Endothelial cell of umbilical vein (primary cell): Measurements from ENCODE around the gene QRFP. TPM values are rescaled to one million over a fixed set of nuclear protein-coding genes. Genes with fewer than 3 reads are reported as not detected.

Experiments used
- BruUV-seq: library from RNA; stranded (reverse); fragments of 400-500 nt; replicated peaks from 2 replicates; lab custom pipeline; 2021; lab: Mats Ljungman, UMichigan
- CTCF ChIA-PET: fragments of 300-600, 350-600 bp; sonication (Branson Sonifier 250); formaldehyde crosslinking; loops from one replicate; lab custom pipeline; 2021; ENCODE audit warnings: antibody characterized with exemption, inconsistent platforms; lab: Charles Lee
- POLR2A ChIA-PET: fragments of 300-600, 350-600 bp; sonication (Branson Sonifier 250); formaldehyde crosslinking; loops from one replicate; lab custom pipeline; 2021; ENCODE audit warnings: antibody characterized with exemption, inconsistent platforms; lab: Charles Lee
- DNase-seq: peaks from one replicate; pipeline ENCODE4 v3.0.0-alpha.2; 2011; ENCODE audit warnings: low read depth, low spot score
- FAIRE-seq: peaks from 2 replicates; lab custom pipeline; 2011; peaks lifted over from hg19 to GRCh38; lab: Jason Lieb, UNC
- H2AFZ ChIP-seq: 2 replicates; pipeline ENCODE4 v1.6.0; 2012; ENCODE audit warnings: low read depth, low read length, control low read depth, inconsistent platforms
- H3K27ac ChIP-seq: 2 replicates; pipeline ENCODE4 v1.5.1; 2011; ENCODE audit warnings: low read depth, mild to moderate bottlenecking, control low read depth, low read length, moderate library complexity; ENCODE audit not compliant: insufficient read depth
- H3K27me3 ChIP-seq, 2 experiments: 2 replicates each; pipeline versions ENCODE4 v1.6.0 to v1.6.1; 2011; ENCODE audit warnings: low read length in 2 of 2, mixed read lengths in 1 of 2; ENCODE audit not compliant: control insufficient read depth in 2 of 2, insufficient read depth in 2 of 2
- H3K36me3 ChIP-seq, 2 experiments: 2 replicates in 1 of 2; 3 replicates in 1 of 2; pipeline ENCODE4 v1.5.1; 2011; ENCODE audit warnings: low read length in 2 of 2, mild to moderate bottlenecking in 1 of 2, moderate library complexity in 1 of 2; ENCODE audit not compliant: control insufficient read depth in 2 of 2, insufficient read depth in 2 of 2; ENCODE audit errors: extremely low read depth in 1 of 2
- H3K4me1 ChIP-seq: 3 replicates; pipeline ENCODE4 v1.5.1; 2011; ENCODE audit warnings: mild to moderate bottlenecking, low read length; ENCODE audit not compliant: control insufficient read depth, insufficient read depth; ENCODE audit errors: extremely low read depth
- H3K4me2 ChIP-seq: 2 replicates; pipeline ENCODE4 v1.6.1; 2011; ENCODE audit warnings: low read length, control low read depth, mixed read lengths; ENCODE audit not compliant: insufficient read depth
- H3K4me3 ChIP-seq, 3 experiments: fragments of 200-600 bp in 1 of 3; sonication (generic), shearing (Covaris generic) in 1 of 3; replicated peaks in 1 of 3; 2 replicates each; pipeline ENCODE4 v1.5.1; 2011 to 2016; ENCODE audit warnings: control low read depth in 3 of 3, low read length in 3 of 3, mild to moderate bottlenecking in 2 of 3, inconsistent platforms in 1 of 3, low read depth in 1 of 3, moderate library complexity in 1 of 3; ENCODE audit not compliant: insufficient read depth in 1 of 3
- H3K79me2 ChIP-seq: 2 replicates; pipeline ENCODE4 v1.6.0; 2012; ENCODE audit warnings: low read length, inconsistent platforms; ENCODE audit not compliant: control insufficient read depth, insufficient read depth
- H3K9ac ChIP-seq: replicated peaks from 2 replicates; pipeline ENCODE3; 2011; ENCODE audit warnings: low read length, control low read depth; ENCODE audit not compliant: insufficient read depth; ENCODE audit errors: extremely low read depth
- H3K9me1 ChIP-seq: replicated peaks from 3 replicates; pipeline ENCODE4 v1.6.0; 2011; ENCODE audit warnings: mild to moderate bottlenecking, low read length; ENCODE audit not compliant: control insufficient read depth, insufficient read depth; ENCODE audit errors: extremely low read depth
- H3K9me3 ChIP-seq: replicated peaks from 2 replicates; pipeline ENCODE4 v1.5.1; 2012; ENCODE audit warnings: low read length, inconsistent platforms; ENCODE audit not compliant: control insufficient read depth, insufficient read depth
- H4K20me1 ChIP-seq: replicated peaks from 2 replicates; pipeline ENCODE3; 2011; ENCODE audit warnings: mild to moderate bottlenecking, low read length; ENCODE audit not compliant: control insufficient read depth, insufficient read depth; ENCODE audit errors: extremely low read depth
- EZH2 ChIP-seq: IDR thresholded peaks from 2 replicates; pipeline ENCODE4 v1.6.1; 2012; ENCODE audit warnings: borderline replicate concordance, low read depth, mild to moderate bottlenecking, moderate library complexity, low read length, inconsistent platforms; ENCODE audit not compliant: severe bottlenecking
- FOS ChIP-seq: IDR thresholded peaks from 2 replicates; pipeline ENCODE4 v1.6.1; 2011; ENCODE audit warnings: mild to moderate bottlenecking, low read length, moderate library complexity, borderline replicate concordance; ENCODE audit not compliant: insufficient read depth
- GATA2 ChIP-seq: IDR thresholded peaks from 2 replicates; pipeline ENCODE4 v1.7.0; 2011; ENCODE audit warnings: low read depth, mild to moderate bottlenecking, moderate library complexity, mixed read lengths, low read length; ENCODE audit not compliant: insufficient read length, insufficient read depth
- MYC ChIP-seq: IDR thresholded peaks from one replicate; pipeline ENCODE4 v1.6.1; 2011; ENCODE audit warnings: mild to moderate bottlenecking, low read depth, low read length
- POLR2AphosphoS5 ChIP-seq: IDR thresholded peaks from 2 replicates; pipeline ENCODE4 v1.6.1; 2012; ENCODE audit warnings: low read depth, mild to moderate bottlenecking, control low read depth, low read length, moderate library complexity; ENCODE audit not compliant: insufficient read depth
- dilution Hi-C: fragments of 300-500 bp; cut with MboI; formaldehyde crosslinking; loops from one replicate; pipeline ENCODE4 v1.15.0; 2019; ENCODE audit warnings: low sequenced_read_pairs; ENCODE audit not compliant: extremely low pct_ligation_motif_present
- intact Hi-C: fragments of 100-400 bp; cut with micrococcal nuclease; formaldehyde crosslinking; loops from one replicate; pipeline ENCODE4 v1.10.0; 2022
- polyA plus RNA-seq, 4 experiments: library from polyadenylated mRNA; depleted of rRNA in 3 of 4; stranded (reverse) in 3 of 4; unstranded in 1 of 4; fragments of >200 nt; gene quantifications; 2 replicates each; pipeline versions ENCODE4 v1.2.1 to v1.2.3, GENCODE V29; 2011 to 2012; ENCODE audit warnings: missing spikeins in 1 of 4
- total RNA-seq: library from RNA; stranded (reverse); gene quantifications from 2 replicates; pipeline ENCODE4 v1.2.3, GENCODE V29; 2021
- TF ChIP-seq, protein P1 (sequence below): IDR thresholded peaks from 2 replicates; pipeline ENCODE4 v1.6.1; 2011; ENCODE audit not compliant: insufficient read depth, insufficient read length
- TF ChIP-seq, protein P2 (sequence below), 2 donors: IDR thresholded peaks; 1 replicate in 1 of 2; 2 replicates in 1 of 2; pipeline ENCODE4 v1.5.1; 2011; ENCODE audit warnings: low read length in 2 of 2, mild to moderate bottlenecking in 2 of 2, moderate library complexity in 2 of 2, control low read depth in 1 of 2, inconsistent platforms in 1 of 2, low read depth in 1 of 2; ENCODE audit not compliant: insufficient read depth in 1 of 2; ENCODE audit errors: extremely low read depth in 1 of 2

QRFP gene
- total and polyA plus RNA-seq, 2 donors (not counting 3 experiments of a cell fraction or from before 2014, with no cell fraction given): not detected

GRCh38 chr9:130922893-130923610 is 26.4 kb upstream of the QRFP start:
- Histone ChIP-seq H3K9me1 (no peaks in the 10 kb centered on the region), H3K9ac (no peak overlapping the region), H4K20me1 (no peaks in the 10 kb centered on the region), H2AFZ (no peak overlapping the region), H3K4me3 (no peak overlapping the region), H3K79me2 (no peaks in the 10 kb centered on the region), H3K4me2 (no peak overlapping the region), H3K27ac (no peak overlapping the region), H3K4me1 (peaks cover 1% of the 10 kb centered on the region), H3K27me3 (peaks cover 0 to 6% of the 10 kb centered on the region in 2 experiments), H3K36me3 (no peaks in the 10 kb centered on the region), H3K9me3 (no peaks in the 10 kb centered on the region)
- intact Hi-C loops (no loop called here), dilution Hi-C loops (no loop called here)
- BruUV-seq: no TSS peak
- no peak for FAIRE-seq
- TF ChIP-seq, protein P1, sequence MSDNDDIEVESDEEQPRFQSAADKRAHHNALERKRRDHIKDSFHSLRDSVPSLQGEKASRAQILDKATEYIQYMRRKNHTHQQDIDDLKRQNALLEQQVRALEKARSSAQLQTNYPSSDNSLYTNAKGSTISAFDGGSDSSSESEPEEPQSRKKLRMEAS: no peak
- TF ChIP-seq MYC: no peak
- TF ChIP-seq, protein P2, sequence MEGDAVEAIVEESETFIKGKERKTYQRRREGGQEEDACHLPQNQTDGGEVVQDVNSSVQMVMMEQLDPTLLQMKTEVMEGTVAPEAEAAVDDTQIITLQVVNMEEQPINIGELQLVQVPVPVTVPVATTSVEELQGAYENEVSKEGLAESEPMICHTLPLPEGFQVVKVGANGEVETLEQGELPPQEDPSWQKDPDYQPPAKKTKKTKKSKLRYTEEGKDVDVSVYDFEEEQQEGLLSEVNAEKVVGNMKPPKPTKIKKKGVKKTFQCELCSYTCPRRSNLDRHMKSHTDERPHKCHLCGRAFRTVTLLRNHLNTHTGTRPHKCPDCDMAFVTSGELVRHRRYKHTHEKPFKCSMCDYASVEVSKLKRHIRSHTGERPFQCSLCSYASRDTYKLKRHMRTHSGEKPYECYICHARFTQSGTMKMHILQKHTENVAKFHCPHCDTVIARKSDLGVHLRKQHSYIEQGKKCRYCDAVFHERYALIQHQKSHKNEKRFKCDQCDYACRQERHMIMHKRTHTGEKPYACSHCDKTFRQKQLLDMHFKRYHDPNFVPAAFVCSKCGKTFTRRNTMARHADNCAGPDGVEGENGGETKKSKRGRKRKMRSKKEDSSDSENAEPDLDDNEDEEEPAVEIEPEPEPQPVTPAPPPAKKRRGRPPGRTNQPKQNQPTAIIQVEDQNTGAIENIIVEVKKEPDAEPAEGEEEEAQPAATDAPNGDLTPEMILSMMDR (IDR thresholded peaks at IDR 0.05; ENCODE audit: extremely low read depth in 1 of 2, insufficient read depth in 1 of 2, low read depth in 1 of 2, low read length in 2 of 2): no peak
- no peak for TF ChIP-seq POLR2AphosphoS5
- TF ChIP-seq FOS: no peak
- no peak for TF ChIP-seq EZH2
- no peak for TF ChIP-seq GATA2
- no peak for DNase-seq
- POLR2A ChIA-PET: no interaction called here
- CTCF ChIA-PET: interaction anchor here (1.0 to 1.7 kb wide), 5 partner anchors 53 to 222 kb away, joined by 3 to 5 read pairs (median 4); no protein-coding TSS in a partner anchor
